Measurements from ENCODE around the gene ALKBH3.
A peak's percentile ranks its signal among the peaks of the same experiment; 100 is the strongest.

Gene ALKBH3

GRCh38 chr11:43895601-43896000 lies 15.0 kb downstream of the ALKBH3 start:
- DNase-seq (ENCODE audit: low read depth) = no peak

GRCh38 chr11:43898574-43898973 lies 17.9 kb downstream of the ALKBH3 start:
- DNase-seq (ENCODE audit: low read depth) = no peak

GRCh38 chr11:43899094-43899493 lies 18.5 kb downstream of the ALKBH3 start:
- DNase-seq (ENCODE audit: low read depth) = no peak

- no peak for DNase-seq (ENCODE audit: low read depth)
Measured at GRCh38 chr11:43901551-43901950, 20.9 kb downstream of the ALKBH3 start.

- no peak for DNase-seq (ENCODE audit: low read depth)
Measured at GRCh38 chr11:43903078-43903477, 22.4 kb downstream of the ALKBH3 start.

- DNase-seq (ENCODE audit: low read depth) = no peak
Measured at GRCh38 chr11:43903969-43904368, 23.3 kb downstream of the ALKBH3 start.

GRCh38 chr11:43904742-43905535 lies 24.3 kb downstream of the ALKBH3 start:
- DNase-seq (ENCODE audit: low read depth) = no peak

GRCh38 chr11:43905813-43906241 lies 25.2 kb downstream of the ALKBH3 start:
- DNase-seq (ENCODE audit: low read depth) = no peak

GRCh38 chr11:43907028-43907975 lies 26.7 kb downstream of the ALKBH3 start:
- no peak for DNase-seq (ENCODE audit: low read depth)

GRCh38 chr11:43908191-43908590 lies 27.6 kb downstream of the ALKBH3 start:
- DNase-seq (ENCODE audit: low read depth) = no peak

- DNase-seq (ENCODE audit: low read depth) = no peak
Measured at GRCh38 chr11:43908683-43909082, 28.1 kb downstream of the ALKBH3 start.

- DNase-seq (ENCODE audit: low read depth) = no peak
Measured at GRCh38 chr11:43913829-43914380, 33.3 kb downstream of the ALKBH3 start.

GRCh38 chr11:43914466-43914865 lies 33.8 kb downstream of the ALKBH3 start:
- DNase-seq (ENCODE audit: low read depth) = no peak

GRCh38 chr11:43916621-43917020 lies 36.0 kb downstream of the ALKBH3 start:
- no peak for DNase-seq (ENCODE audit: low read depth)

GRCh38 chr11:43917851-43918250 lies 37.2 kb downstream of the ALKBH3 start:
- no peak for DNase-seq (ENCODE audit: low read depth)

- no peak for DNase-seq (ENCODE audit: low read depth)
Measured at GRCh38 chr11:43918662-43919061, 38.0 kb downstream of the ALKBH3 start.

- DNase-seq (ENCODE audit: low read depth) = no peak
Measured at GRCh38 chr11:43919852-43920597, 39.4 kb downstream of the ALKBH3 start.

GRCh38 chr11:43920598-43921419 lies 40.2 kb downstream of the ALKBH3 start:
- DNase-seq (ENCODE audit: low read depth) = peak; percentile 99

- DNase-seq (ENCODE audit: low read depth) = no peak
Measured at GRCh38 chr11:43921561-43922294, 41.1 kb downstream of the ALKBH3 start.

- DNase-seq (ENCODE audit: low read depth) = no peak
Measured at GRCh38 chr11:43922295-43922648, 41.6 kb downstream of the ALKBH3 start.

All from fibroblast of the conjunctiva (primary cell).